Nephron progenitor cell (in vitro differentiated cells): ENCODE measurements around the gene MUC2.

Experiments
- DNase-seq: peaks from one replicate; pipeline ENCODE4 v3.0.0; 2021
- H3K27ac Mint-ChIP-seq: 2 replicates; pipeline ENCODE4 v1.8.0; 2021; ENCODE audit warnings: mild to moderate bottlenecking, moderate library complexity, mixed read lengths
- H3K27me3 Mint-ChIP-seq: 2 replicates; pipeline ENCODE4 v1.8.0; 2021; ENCODE audit warnings: mild to moderate bottlenecking, low read depth, mixed read lengths; ENCODE audit not compliant: poor library complexity
- H3K36me3 Mint-ChIP-seq: 2 replicates; pipeline ENCODE4 v1.8.0; 2021; ENCODE audit warnings: low read depth, mixed read lengths
- H3K4me1 Mint-ChIP-seq: 2 replicates; pipeline ENCODE4 v1.8.0; 2021; ENCODE audit warnings: mixed read lengths
- H3K4me3 Mint-ChIP-seq: 2 replicates; pipeline ENCODE4 v1.8.0; 2021; ENCODE audit warnings: mild to moderate bottlenecking, moderate library complexity, mixed read lengths
- H3K9me3 Mint-ChIP-seq: 2 replicates; pipeline ENCODE4 v1.8.0; 2021; ENCODE audit warnings: mild to moderate bottlenecking, moderate library complexity, mixed read lengths
- TF ChIP-seq, protein P1 (sequence below): fragments of 200-600 bp; sonication (generic); IDR thresholded peaks from 2 replicates; pipeline ENCODE4 v1.5.0; 2021; ENCODE audit warnings: antibody characterized with exemption

Gene MUC2

DNA sequence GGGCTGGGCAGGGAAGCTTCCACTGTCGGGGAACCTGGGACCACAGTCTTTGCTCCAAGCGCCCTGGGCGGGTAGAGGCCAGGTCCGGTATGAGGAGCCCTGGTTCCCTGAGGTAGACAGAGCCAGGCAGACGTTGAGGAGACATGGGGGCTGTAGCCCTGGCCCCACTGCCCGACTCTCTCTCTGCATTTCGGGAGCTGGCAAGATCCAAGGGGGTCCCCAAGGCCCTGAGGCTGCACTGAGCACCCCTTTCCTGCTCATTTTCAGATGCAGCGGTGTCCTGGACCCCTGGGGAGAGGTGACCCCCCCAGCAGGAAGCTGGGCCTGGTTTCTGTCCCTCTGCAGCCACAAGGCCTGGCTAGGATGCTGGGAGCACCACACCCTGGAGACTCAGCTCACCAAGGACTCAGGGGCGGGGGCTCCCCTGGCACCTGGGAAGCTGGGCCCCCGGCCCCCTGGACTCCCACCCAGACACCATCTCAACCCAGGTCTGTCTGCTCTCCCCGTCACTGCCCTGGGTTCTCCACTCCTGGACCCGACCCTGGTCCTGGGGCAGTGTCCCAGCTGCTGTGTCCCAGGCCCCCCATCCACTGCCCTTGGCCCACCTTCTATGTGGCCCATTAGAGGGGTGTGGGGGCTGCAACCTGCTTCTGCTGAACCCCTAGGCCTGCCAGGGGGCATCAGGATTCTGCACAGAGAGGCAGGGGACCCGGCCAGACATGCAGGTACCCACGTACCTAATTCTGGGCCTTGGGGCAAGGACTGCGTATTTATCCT, 23.1 kb upstream of the MUC2 start:
- H3K27me3 Mint-ChIP-seq: peaks cover 25% of the 10 kb centered on the region

DNA sequence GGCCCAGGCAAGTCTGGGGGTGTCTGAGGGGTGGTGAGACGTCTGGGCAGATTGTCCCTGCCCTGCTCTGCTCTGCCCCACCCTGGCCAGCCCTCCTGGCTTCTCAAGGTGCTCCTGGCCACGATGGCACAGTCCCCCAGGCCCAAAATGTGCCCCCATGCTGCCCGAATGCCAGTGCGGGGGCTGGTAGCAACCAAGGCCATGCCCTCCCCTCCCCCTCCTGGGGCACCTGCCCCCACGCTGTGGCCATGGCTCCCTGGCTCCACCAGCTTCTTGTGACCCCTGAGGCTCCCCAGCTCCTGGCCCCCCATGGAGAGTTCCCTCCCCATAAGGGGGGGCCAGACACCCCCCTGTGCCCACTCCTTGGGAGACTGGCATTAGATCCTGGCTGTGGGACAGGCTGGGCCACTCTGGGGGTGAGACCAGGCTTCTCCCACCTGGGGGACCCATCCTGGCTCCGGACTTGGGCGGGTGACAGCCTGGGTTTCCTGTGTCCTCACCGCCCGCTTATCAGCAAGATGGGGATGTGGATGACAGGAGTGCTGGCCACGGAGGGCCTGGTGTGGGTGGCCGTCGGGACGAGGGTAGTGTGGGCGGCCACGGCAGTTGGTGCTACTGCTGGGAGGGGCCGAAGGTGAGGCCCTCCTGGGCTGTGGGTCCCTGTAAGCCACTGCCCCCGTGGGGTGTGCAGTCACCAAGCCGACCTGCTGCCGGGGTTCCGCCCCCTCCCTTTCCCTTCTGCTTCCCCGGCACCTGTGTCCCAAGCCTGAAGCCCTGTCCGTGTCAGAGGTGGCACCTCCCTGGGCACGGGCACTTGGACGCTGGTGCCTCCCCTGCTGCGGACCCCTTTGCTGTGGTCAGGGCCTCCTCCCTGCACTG, 22.3 kb upstream of the MUC2 start:
- Mint-ChIP-seq H3K27ac (no peak overlapping the region), H3K4me3 (no peak overlapping the region), H3K9me3 (no peaks in the 10 kb centered on the region), H3K27me3 (peaks cover 21% of the 10 kb centered on the region), H3K36me3 (no peaks in the 10 kb centered on the region), H3K4me1 (peaks cover 24% of the 10 kb centered on the region)
- DNase-seq: peak; percentile 3
- TF ChIP-seq, protein P1, sequence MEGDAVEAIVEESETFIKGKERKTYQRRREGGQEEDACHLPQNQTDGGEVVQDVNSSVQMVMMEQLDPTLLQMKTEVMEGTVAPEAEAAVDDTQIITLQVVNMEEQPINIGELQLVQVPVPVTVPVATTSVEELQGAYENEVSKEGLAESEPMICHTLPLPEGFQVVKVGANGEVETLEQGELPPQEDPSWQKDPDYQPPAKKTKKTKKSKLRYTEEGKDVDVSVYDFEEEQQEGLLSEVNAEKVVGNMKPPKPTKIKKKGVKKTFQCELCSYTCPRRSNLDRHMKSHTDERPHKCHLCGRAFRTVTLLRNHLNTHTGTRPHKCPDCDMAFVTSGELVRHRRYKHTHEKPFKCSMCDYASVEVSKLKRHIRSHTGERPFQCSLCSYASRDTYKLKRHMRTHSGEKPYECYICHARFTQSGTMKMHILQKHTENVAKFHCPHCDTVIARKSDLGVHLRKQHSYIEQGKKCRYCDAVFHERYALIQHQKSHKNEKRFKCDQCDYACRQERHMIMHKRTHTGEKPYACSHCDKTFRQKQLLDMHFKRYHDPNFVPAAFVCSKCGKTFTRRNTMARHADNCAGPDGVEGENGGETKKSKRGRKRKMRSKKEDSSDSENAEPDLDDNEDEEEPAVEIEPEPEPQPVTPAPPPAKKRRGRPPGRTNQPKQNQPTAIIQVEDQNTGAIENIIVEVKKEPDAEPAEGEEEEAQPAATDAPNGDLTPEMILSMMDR: no peak

More for the DNA sequence above, 23.1 kb upstream of the MUC2 start:
- H3K4me1 Mint-ChIP-seq: peaks cover 18% of the 10 kb centered on the region
- DNase-seq: peak; percentile 2
- TF ChIP-seq, protein P1: no peak
- H3K27ac Mint-ChIP-seq: no peak overlapping the region
- H3K36me3 Mint-ChIP-seq: no peaks in the 10 kb centered on the region
- H3K9me3 Mint-ChIP-seq: peaks cover 4% of the 10 kb centered on the region
- no peak overlapping the region for H3K4me3 Mint-ChIP-seq

DNA sequence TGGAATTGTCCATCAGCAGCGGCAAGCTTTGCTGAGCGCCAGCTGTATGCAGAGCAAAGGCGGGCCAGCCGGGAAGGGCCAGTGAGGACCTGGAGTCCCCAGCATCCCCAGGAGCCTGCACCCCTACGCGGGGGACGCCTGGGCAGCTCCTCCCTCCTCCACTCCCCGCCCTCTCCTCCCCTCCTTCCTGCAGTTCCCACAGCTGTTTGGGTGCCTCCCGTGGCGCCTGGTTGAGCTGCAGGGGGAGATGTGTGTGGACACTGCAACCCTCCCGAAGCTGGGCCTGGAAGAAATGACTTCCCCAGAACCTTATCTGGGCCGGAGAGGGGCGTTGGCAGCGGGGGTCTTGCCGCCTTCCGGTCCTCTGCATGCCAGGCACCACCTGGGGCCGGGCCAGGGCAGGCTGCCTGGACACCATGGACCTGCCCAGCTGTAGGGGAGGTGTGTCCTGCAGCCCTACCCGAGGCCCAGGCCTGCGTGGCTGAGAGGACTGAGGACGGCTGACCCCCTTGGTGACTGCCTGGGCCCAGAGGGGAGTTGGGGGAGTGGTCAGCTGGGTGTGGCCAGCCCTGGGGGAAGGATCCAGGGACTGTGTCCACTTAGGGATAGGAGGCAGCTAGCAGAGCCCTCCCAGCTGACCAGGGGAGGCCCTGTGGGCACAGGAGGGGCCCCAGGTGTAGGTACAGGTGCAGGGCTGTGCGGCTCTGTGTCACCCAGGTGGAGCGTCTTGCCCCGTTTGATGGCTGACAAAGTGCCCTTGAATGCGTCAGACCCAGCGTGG, 21.4 kb upstream of the MUC2 start:
- Mint-ChIP-seq H3K4me3 (no peak overlapping the region), H3K9me3 (no peaks in the 10 kb centered on the region), H3K27ac (no peak overlapping the region), H3K27me3 (peaks cover 14% of the 10 kb centered on the region), H3K36me3 (no peaks in the 10 kb centered on the region), H3K4me1 (peaks cover 27% of the 10 kb centered on the region)
- TF ChIP-seq, protein P1: no peak
- peak; percentile 10 for DNase-seq

DNA sequence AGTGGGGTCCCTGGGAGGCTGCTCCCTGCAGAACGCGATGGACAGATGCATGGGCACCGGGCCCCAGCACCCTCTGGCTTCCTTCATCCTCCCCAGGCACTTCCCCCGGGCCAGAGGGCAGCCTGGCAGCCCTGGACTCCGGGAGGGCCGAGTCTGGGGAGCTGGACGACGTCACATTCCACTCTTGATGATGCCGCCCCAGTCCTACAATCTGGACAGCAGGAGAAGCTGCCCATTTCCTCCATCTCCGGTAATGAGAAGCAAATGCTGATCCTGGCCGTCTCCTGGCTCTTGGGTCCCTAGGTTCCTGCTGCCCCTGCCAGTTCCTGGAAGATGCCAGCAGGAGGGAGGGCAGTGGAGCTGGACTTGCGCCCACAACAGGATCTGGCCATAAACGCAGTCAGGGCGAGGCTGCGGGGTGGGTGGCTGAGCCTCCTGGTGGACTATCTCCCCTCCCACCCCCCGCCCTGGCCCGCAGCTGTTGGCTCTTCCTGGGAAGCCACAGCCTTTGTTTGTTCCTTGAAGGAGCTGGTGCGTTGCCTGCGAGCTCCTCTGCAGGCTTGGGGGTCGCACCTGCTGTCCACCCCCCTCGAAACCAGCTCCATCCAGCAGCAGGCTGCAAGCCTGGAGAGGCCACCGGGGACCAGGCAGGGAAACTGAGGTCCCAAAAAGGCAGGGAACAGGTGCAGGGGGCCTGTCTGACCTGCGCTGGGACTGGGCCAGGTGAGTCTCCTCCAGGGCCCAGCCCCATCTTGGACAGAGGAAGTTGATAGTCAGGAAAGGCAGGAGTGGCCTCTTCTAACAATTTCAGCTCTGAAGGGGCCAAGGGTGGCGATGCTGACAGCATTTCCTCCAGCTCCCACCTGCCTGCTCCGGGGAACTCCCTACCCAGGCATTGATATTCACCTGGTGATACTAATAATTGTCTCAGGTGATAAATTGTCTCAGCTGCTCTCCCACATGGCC, 20.2 kb upstream of the MUC2 start:
- Mint-ChIP-seq H3K9me3 (no peaks in the 10 kb centered on the region), H3K4me3 (no peak overlapping the region), H3K27ac (no peak overlapping the region), H3K36me3 (no peaks in the 10 kb centered on the region), H3K4me1 (peaks cover 32% of the 10 kb centered on the region), H3K27me3 (peaks cover 10% of the 10 kb centered on the region)
- DNase-seq: peak; percentile 7
- TF ChIP-seq, protein P1: no peak

DNA sequence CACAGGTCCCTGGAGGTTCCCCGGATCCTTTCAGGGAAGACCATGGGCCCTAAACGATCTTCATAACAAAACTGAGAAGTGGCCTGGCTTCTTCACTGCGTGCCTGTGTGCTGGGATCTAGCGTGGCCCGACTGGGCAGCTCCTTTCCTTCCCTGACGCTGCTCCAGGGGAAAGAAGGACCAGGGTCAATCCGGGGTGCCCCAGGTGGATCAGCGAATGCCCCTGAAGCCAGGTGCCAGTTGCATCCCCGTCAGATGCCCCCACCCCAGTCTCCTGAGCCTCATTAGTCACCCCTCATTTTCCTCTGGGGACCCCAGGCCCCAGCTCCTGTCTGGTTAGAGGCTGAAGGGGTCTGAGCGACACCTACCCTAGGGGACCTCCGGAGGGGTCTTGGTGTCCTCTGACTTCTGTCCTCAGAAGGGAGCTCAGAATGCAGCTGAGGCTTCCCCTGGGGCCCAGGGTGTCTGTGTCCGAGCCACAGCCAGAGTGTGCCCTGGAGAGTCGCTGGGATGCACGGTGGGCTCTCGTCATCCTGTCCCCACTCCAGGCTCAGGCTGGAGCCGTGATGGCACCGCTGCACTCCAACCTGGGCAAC, 19.5 kb upstream of the MUC2 start:
- Mint-ChIP-seq H3K36me3 (no peaks in the 10 kb centered on the region), H3K9me3 (no peaks in the 10 kb centered on the region), H3K27me3 (peaks cover 10% of the 10 kb centered on the region), H3K4me3 (no peak overlapping the region), H3K27ac (no peak overlapping the region), H3K4me1 (peaks cover 35% of the 10 kb centered on the region)
- DNase-seq: peak; percentile 1
- TF ChIP-seq, protein P1: no peak
